ENCODE measurements around the gene MECR. TPM values are rescaled to one million over a fixed set of nuclear protein-coding genes. Genes with fewer than 3 reads are reported as not detected.

Gene MECR
- total and polyA plus RNA-seq, 7 experiments from 2014 or later: 8.6 to 24.4 (median 17.6) TPM

GRCh38 chr1:29172415-29172939, 58.3 kb downstream of the MECR start:
- intact Hi-C loops (cut with micrococcal nuclease): no loop called here
- H3K9me3 ChIP-seq (ENCODE audit: control insufficient read depth in 2 of 3, low read length in 3 of 3): no peaks in the 10 kb centered on the region
- Mint-ChIP-seq H3K4me1 (peaks cover 48 to 78% (median 68%) of the 10 kb centered on the region in 7 donors), H3K27me3 (no peaks in the 10 kb centered on the region), H3K36me3 (peaks cover 0 to 31% (median 19%) of the 10 kb centered on the region in 5 donors), H3K4me3 (peak overlapping the region in 7 of 10 donors; percentile 6 to 54 (median 33)), H3K27ac (peak overlapping the region in 1 of 9 donors; percentile 9), H3K9me3 (no peaks in the 10 kb centered on the region)
- H3K27ac ChIP-seq (ENCODE audit: low read depth, low read length): no peak overlapping the region
- ATAC-seq: no peak
- ChIA-PET CTCF (no interaction called here), POLR2A (interaction anchor here (0.7 to 2.9 kb wide), 2 partner anchors 9 to 390 kb away, joined by 6 to 13 read pairs; partner anchors contain the start of gene SRSF4)
- H3K4me1 ChIP-seq (ENCODE audit: control insufficient read depth in 2 of 2, insufficient read depth in 2 of 2, low read length in 2 of 2): peaks cover 25 to 34% of the 10 kb centered on the region in 2 donors
- DNase-seq: peak in 1 of 9 donors; percentile 12
- peaks cover 0 to 6% (median 4%) of the 10 kb centered on the region in 3 experiments for H3K36me3 ChIP-seq (ENCODE audit: control insufficient read depth in 2 of 3, insufficient read depth in 3 of 3, low read length in 3 of 3)
- H3K4me3 ChIP-seq (ENCODE audit: low read length): no peak overlapping the region
- no peaks in the 10 kb centered on the region for H3K27me3 ChIP-seq (ENCODE audit: control insufficient read depth in 2 of 2, insufficient read depth in 2 of 2, low read length in 2 of 2)

GRCh38 chr1:29171521-29171920, 59.2 kb downstream of the MECR start:
- no peaks in the 10 kb centered on the region for H3K27me3 ChIP-seq (ENCODE audit: control insufficient read depth in 2 of 2, insufficient read depth in 2 of 2, low read length in 2 of 2)
- no peak overlapping the region for H3K27ac ChIP-seq (ENCODE audit: low read depth, low read length)
- intact Hi-C loops (cut with micrococcal nuclease): no loop called here
- no peaks in the 10 kb centered on the region for H3K27me3 Mint-ChIP-seq
- H3K27ac Mint-ChIP-seq: peak overlapping the region in 3 of 9 donors; percentile 1 to 33 (median 9)
- ChIA-PET CTCF (interaction anchor here (0.6 kb wide), 1 partner anchor 9 kb away, joined by 3 read pairs; no protein-coding TSS in a partner anchor), POLR2A (interaction anchor here (2.9 kb wide), 1 partner anchor 10 kb away, joined by 13 read pairs; the partner anchor contains the start of gene SRSF4)
- H3K4me3 Mint-ChIP-seq: peak overlapping the region in 9 of 10 donors; percentile 30 to 67 (median 57)
- no peak overlapping the region for H3K4me3 ChIP-seq (ENCODE audit: low read length)
- H3K36me3 Mint-ChIP-seq: peaks cover 0 to 32% (median 20%) of the 10 kb centered on the region in 5 donors
- ATAC-seq (no peak), DNase-seq (peak in 1 of 9 donors; percentile 11)
- H3K4me1 ChIP-seq (ENCODE audit: control insufficient read depth in 2 of 2, insufficient read depth in 2 of 2, low read length in 2 of 2): peaks cover 27 to 35% of the 10 kb centered on the region in 2 donors
- peaks cover 47 to 78% (median 68%) of the 10 kb centered on the region in 7 donors for H3K4me1 Mint-ChIP-seq
- H3K9me3 ChIP-seq (ENCODE audit: control insufficient read depth in 2 of 3, low read length in 3 of 3): no peaks in the 10 kb centered on the region
- H3K9me3 Mint-ChIP-seq: no peaks in the 10 kb centered on the region
- H3K36me3 ChIP-seq (ENCODE audit: control insufficient read depth in 2 of 3, insufficient read depth in 3 of 3, low read length in 3 of 3): peaks cover 0 to 15% (median 4%) of the 10 kb centered on the region in 3 experiments

- peaks cover 46 to 78% (median 68%) of the 10 kb centered on the region in 7 donors for H3K4me1 Mint-ChIP-seq
- POLR2A ChIA-PET: interaction anchor here (2.9 kb wide), 1 partner anchor 10 kb away, joined by 13 read pairs; the partner anchor contains the start of gene SRSF4
- no peaks in the 10 kb centered on the region for H3K9me3 ChIP-seq (ENCODE audit: control insufficient read depth in 2 of 3, low read length in 3 of 3)
- intact Hi-C loops (cut with micrococcal nuclease): no loop called here
- no peak overlapping the region for H3K27ac ChIP-seq (ENCODE audit: low read depth, low read length)
- no peak overlapping the region for H3K4me3 ChIP-seq (ENCODE audit: low read length)
- CTCF ChIA-PET: interaction anchor here (0.6 kb wide), 1 partner anchor 9 kb away, joined by 3 read pairs; no protein-coding TSS in a partner anchor
- peaks cover 4 to 20% (median 4%) of the 10 kb centered on the region in 3 experiments for H3K36me3 ChIP-seq (ENCODE audit: control insufficient read depth in 2 of 3, insufficient read depth in 3 of 3, low read length in 3 of 3)
- H3K27me3 Mint-ChIP-seq: no peaks in the 10 kb centered on the region
- no peak for DNase-seq
- H3K27me3 ChIP-seq (ENCODE audit: control insufficient read depth in 2 of 2, insufficient read depth in 2 of 2, low read length in 2 of 2): no peaks in the 10 kb centered on the region
- H3K9me3 Mint-ChIP-seq: no peaks in the 10 kb centered on the region
- ATAC-seq: no peak
- peak overlapping the region in 7 of 9 donors; percentile 1 to 91 (median 77) for H3K27ac Mint-ChIP-seq
- peaks cover 31 to 35% of the 10 kb centered on the region in 2 donors for H3K4me1 ChIP-seq (ENCODE audit: control insufficient read depth in 2 of 2, insufficient read depth in 2 of 2, low read length in 2 of 2)
- peaks cover 0 to 32% (median 22%) of the 10 kb centered on the region in 5 donors for H3K36me3 Mint-ChIP-seq
- peak overlapping the region; percentile 30 to 67 (median 54) for H3K4me3 Mint-ChIP-seq
Measured at GRCh38 chr1:29171089-29171488, 59.6 kb downstream of the MECR start.

- no peak for DNase-seq
- no peak for ATAC-seq
- Histone ChIP-seq H3K36me3 (ENCODE audit: control insufficient read depth in 2 of 3, insufficient read depth in 3 of 3, low read length in 3 of 3) (peaks cover 4 to 29% (median 5%) of the 10 kb centered on the region in 3 experiments), H3K4me3 (ENCODE audit: low read length) (no peak overlapping the region), H3K27me3 (ENCODE audit: control insufficient read depth in 2 of 2, insufficient read depth in 2 of 2, low read length in 2 of 2) (no peaks in the 10 kb centered on the region), H3K4me1 (ENCODE audit: control insufficient read depth in 2 of 2, insufficient read depth in 2 of 2, low read length in 2 of 2) (peaks cover 32 to 37% of the 10 kb centered on the region in 2 donors), H3K9me3 (ENCODE audit: control insufficient read depth in 2 of 3, low read length in 3 of 3) (no peaks in the 10 kb centered on the region), H3K27ac (ENCODE audit: low read depth, low read length) (no peak overlapping the region)
- Mint-ChIP-seq H3K36me3 (peaks cover 0 to 40% (median 22%) of the 10 kb centered on the region in 5 donors), H3K27ac (peak overlapping the region in 3 of 9 donors; percentile 6 to 80 (median 39)), H3K4me3 (peak overlapping the region in 6 of 10 donors; percentile 30 to 66 (median 50)), H3K27me3 (no peaks in the 10 kb centered on the region), H3K4me1 (peaks cover 48 to 82% (median 76%) of the 10 kb centered on the region in 7 donors), H3K9me3 (no peaks in the 10 kb centered on the region)
- intact Hi-C loops (cut with micrococcal nuclease): no loop called here
- POLR2A ChIA-PET: interaction anchor here (0.8 to 2.9 kb wide), 2 partner anchors 11 to 921 kb away, joined by 3 to 13 read pairs; partner anchors contain the start of gene SRSF4
- CTCF ChIA-PET: interaction anchor here (1.1 kb wide), 1 partner anchor 12 kb away, joined by 3 read pairs; the partner anchor contains the start of gene SRSF4
Measured at GRCh38 chr1:29169976-29170375, 60.8 kb downstream of the MECR start.

GRCh38 chr1:29167904-29168303, 62.8 kb downstream of the MECR start:
- peaks cover 4 to 36% (median 5%) of the 10 kb centered on the region in 3 experiments for H3K36me3 ChIP-seq (ENCODE audit: control insufficient read depth in 2 of 3, insufficient read depth in 3 of 3, low read length in 3 of 3)
- ATAC-seq (no peak), DNase-seq (no peak)
- H3K4me3 Mint-ChIP-seq: no peak overlapping the region
- CTCF ChIA-PET: interaction anchor here (0.6 kb wide), 1 partner anchor 101 kb away, joined by 3 read pairs; no protein-coding TSS in a partner anchor
- H3K9me3 Mint-ChIP-seq: no peaks in the 10 kb centered on the region
- peaks cover 0 to 44% (median 21%) of the 10 kb centered on the region in 5 donors for H3K36me3 Mint-ChIP-seq
- no peak overlapping the region for H3K27ac ChIP-seq (ENCODE audit: low read depth, low read length)
- no peaks in the 10 kb centered on the region for H3K9me3 ChIP-seq (ENCODE audit: control insufficient read depth in 2 of 3, low read length in 3 of 3)
- H3K27me3 Mint-ChIP-seq: no peaks in the 10 kb centered on the region
- intact Hi-C loops (cut with micrococcal nuclease): loop anchor here in 1 of 2 donors (2.0 kb wide), 1 partner anchor 13 kb away; the partner anchor contains the start of gene SRSF4
- H3K4me1 ChIP-seq (ENCODE audit: control insufficient read depth in 2 of 2, insufficient read depth in 2 of 2, low read length in 2 of 2): peaks cover 31 to 40% of the 10 kb centered on the region in 2 donors
- no peak overlapping the region for H3K27ac Mint-ChIP-seq
- peaks cover 50 to 94% (median 87%) of the 10 kb centered on the region in 7 donors for H3K4me1 Mint-ChIP-seq
- no peaks in the 10 kb centered on the region for H3K27me3 ChIP-seq (ENCODE audit: control insufficient read depth in 2 of 2, insufficient read depth in 2 of 2, low read length in 2 of 2)
- POLR2A ChIA-PET: interaction anchor here (2.3 kb wide), 1 partner anchor 14 kb away, joined by 14 read pairs; the partner anchor contains the start of gene SRSF4
- no peak overlapping the region for H3K4me3 ChIP-seq (ENCODE audit: low read length)

GRCh38 chr1:29166291-29166878, 64.3 kb downstream of the MECR start:
- CTCF ChIA-PET: no interaction called here
- intact Hi-C loops (cut with micrococcal nuclease): loop anchor here in 1 of 2 donors (2.0 kb wide), 1 partner anchor 14 kb away; the partner anchor contains the start of gene SRSF4
- Mint-ChIP-seq H3K4me3 (peak overlapping the region in 3 of 10 donors; percentile 16 to 50 (median 40)), H3K27ac (peak overlapping the region in 7 of 9 donors; percentile 35 to 89 (median 57)), H3K4me1 (peaks cover 41 to 88% (median 81%) of the 10 kb centered on the region in 7 donors), H3K27me3 (no peaks in the 10 kb centered on the region), H3K9me3 (no peaks in the 10 kb centered on the region), H3K36me3 (peaks cover 0 to 39% (median 18%) of the 10 kb centered on the region in 5 donors)
- Histone ChIP-seq H3K4me3 (ENCODE audit: low read length) (no peak overlapping the region), H3K9me3 (ENCODE audit: control insufficient read depth in 2 of 3, low read length in 3 of 3) (no peaks in the 10 kb centered on the region), H3K36me3 (ENCODE audit: control insufficient read depth in 2 of 3, insufficient read depth in 3 of 3, low read length in 3 of 3) (peaks cover 4 to 40% (median 5%) of the 10 kb centered on the region in 3 experiments), H3K27me3 (ENCODE audit: control insufficient read depth in 2 of 2, insufficient read depth in 2 of 2, low read length in 2 of 2) (no peaks in the 10 kb centered on the region), H3K27ac (ENCODE audit: low read depth, low read length) (no peak overlapping the region), H3K4me1 (ENCODE audit: control insufficient read depth in 2 of 2, insufficient read depth in 2 of 2, low read length in 2 of 2) (peaks cover 32 to 39% of the 10 kb centered on the region in 2 donors)
- ATAC-seq (no peak), DNase-seq (no peak)
- POLR2A ChIA-PET: interaction anchor here (2.3 kb wide), 1 partner anchor 16 kb away, joined by 14 read pairs; the partner anchor contains the start of gene SRSF4

Measured in naive thymus-derived CD4-positive, alpha-beta T cell (primary cell).